ENCODE measurements around the gene CEBPG. TPM values are rescaled to one million over a fixed set of nuclear protein-coding genes. Genes with fewer than 3 reads are reported as not detected.
A peak's percentile ranks its signal among the peaks of the same experiment; 100 is the strongest.

Gene CEBPG
- total RNA-seq, 1 donor from 2014 or later = 54.6 TPM

DNA sequence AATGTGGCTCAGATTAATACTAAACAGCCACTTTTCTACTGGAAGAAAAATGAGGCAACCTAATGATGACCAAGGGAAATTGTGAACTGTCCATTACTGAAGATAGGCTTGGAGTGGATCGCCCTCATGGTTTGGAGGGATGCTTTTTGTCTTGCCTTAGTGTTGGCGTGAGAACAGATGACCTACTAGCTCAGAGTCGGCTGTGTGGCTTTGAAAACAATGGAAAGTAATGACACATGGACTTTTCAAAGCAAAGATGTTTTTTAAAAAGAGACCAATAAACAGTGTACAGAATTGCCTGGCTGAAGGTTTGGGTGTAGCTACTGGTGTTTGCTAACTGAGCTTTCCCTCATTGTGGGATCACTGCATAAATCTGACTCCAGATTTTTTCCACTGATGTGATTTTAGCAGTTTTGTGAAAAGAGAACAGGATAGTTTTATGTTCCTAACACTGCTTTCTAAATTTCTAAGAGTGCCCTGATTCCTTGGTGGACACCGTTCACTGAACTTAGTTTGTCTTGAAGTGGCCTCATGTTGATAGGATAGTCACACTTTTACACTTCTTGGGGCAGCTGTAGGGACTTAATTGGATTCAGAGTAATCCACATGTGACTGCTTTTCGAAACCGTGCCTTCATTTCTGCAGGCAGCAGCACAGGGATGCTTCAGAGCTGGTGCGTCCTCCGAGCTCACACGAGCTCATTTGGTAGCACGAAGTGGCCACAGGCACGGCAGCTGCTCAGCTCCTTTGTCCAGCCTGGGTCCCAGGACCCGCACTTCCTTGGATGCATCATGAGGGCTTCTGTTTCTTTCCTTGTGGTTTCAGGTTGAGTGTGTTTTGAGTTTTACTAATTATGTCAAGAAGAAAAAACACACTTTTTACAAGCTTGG lies 4.3 kb downstream of the CEBPG start:
- DNase-seq (ENCODE audit: low spot score in 2 of 2) (no peak), FAIRE-seq (no peak)

DNA sequence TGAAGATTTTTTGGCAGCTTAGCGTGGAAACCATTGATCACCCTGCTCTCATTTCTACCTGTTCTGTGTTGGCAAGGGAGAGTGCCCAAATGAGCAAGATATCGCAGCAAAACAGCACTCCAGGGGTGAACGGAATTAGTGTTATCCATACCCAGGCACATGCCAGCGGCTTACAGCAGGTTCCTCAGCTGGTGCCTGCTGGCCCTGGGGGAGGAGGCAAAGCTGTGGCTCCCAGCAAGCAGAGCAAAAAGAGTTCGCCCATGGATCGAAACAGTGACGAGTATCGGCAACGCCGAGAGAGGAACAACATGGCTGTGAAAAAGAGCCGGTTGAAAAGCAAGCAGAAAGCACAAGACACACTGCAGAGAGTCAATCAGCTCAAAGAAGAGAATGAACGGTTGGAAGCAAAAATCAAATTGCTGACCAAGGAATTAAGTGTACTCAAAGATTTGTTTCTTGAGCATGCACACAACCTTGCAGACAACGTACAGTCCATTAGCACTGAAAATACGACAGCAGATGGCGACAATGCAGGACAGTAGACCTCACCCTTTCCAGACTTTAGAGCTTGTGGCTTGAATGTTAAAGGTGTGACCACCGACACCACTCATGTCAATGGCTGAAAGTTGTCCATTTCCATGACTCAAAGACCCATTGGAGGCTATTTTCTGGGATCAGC lies 5.8 kb downstream of the CEBPG start:
- DNase-seq (ENCODE audit: low spot score in 2 of 2) (no peak), FAIRE-seq (no peak)

DNA sequence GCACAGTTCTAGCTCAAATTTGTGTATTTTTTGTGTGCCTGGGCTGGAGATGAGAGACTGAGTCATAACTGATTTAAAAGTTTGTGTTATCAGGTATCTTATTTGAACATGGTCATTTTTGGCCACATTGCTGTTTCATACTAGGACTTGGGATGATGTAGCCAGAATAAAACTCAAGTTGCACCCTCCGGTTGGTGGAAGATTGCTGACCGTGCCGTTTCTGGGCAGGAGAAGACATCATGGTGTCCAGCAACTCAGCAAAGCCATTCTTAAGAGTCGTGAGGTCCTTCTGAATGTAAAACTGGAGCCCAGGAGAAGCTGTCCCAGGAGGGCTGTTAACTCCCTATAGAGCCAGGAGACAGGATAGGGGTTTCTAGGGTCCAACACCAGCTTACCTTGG lies 7.6 kb downstream of the CEBPG start:
- no peak for FAIRE-seq
- DNase-seq (ENCODE audit: low spot score in 2 of 2) = no peak

DNA sequence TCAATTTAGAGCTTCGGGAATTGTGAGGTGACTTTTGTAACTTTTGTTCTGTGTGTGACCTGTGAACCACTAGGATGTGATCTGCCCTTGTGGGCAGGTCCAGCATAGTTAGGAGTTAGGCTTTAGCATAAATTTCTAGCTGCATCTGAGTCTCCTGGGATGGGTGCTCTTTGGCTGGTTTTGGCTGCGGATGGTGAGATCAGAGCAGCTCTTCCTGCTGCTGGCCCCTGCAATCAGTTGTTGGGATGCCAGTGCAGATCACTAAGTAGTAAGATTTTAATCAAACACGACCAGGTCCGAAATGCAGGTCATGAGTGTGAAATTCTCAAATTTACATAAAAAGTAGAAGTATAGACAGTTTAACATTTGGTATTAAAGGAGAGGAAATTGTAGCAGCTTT lies 8.5 kb downstream of the CEBPG start:
- no peak for DNase-seq (ENCODE audit: low spot score in 2 of 2)
- no peak for FAIRE-seq

DNA sequence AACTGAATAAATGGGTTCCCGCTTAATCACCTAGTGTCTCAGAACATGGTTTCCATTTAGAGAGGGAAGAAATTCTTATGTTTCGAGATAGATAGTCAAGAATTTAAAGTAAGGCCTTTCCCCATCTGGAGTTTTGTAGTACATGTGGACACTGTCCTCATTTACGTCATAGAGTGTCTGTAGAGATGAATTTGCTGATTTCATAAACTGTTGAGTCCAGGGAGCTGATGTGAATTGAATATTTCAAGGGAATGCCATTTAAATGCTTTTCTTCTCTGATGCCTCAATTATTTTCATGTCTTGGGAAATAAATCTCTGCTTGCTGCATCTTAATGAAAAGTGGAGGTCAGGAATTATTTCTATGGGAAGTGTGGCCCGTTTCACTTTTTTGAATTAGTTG lies 9.5 kb downstream of the CEBPG start:
- no peak for FAIRE-seq
- no peak for DNase-seq (ENCODE audit: low spot score in 2 of 2)

DNA sequence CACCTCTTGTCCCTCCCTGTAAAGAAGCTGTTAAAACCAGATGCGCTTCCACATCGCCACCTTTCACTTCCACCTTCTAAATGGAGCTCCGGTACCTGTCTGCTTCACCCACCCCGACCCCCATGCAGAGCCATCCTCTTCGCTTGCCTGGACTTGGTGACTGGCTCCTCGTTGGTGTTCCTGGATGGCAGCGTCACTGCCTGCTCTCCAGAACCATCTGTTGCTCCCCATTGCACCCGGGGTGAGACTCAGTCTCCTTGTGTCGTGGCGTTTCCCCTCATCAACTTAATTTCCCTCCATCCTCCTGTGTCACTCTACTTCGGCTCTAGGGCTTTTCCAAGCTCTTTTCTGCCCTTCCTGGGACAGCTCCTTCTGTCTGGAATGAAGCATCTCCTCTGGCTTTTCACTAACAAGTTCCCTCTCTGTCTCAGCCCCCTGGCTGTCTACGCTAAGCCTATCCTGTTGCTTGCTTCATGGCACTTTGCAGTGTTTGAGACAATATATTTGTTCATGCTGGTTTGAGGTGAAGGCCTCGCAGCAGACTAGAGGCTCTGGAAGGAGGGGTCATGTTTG lies 10.3 kb downstream of the CEBPG start:
- no peak for FAIRE-seq

DNA sequence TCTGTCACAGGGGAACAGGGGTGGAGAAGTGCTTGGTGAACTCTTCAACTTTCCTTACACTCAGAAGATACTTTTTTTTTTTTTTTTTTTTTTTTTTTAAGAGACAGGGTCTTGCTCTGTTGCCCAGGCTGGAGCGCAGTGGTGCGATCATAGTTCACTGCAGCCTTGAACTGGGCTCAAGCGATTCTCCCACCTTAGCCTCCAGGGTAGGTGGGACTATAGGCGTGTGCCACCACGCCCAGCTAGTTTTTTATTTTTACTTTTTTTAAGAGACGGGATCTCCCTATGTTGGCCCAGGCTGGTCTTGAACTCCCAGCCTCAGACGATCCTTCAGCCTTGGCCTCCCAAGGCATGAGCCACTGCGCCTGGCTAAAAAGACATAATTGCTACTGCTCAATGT lies 11.5 kb downstream of the CEBPG start:
- DNase-seq (ENCODE audit: low spot score in 2 of 2) (no peak), FAIRE-seq (no peak)

More for the DNA sequence above, 10.3 kb downstream of the CEBPG start:
- no peak for DNase-seq (ENCODE audit: low spot score in 2 of 2)

DNA sequence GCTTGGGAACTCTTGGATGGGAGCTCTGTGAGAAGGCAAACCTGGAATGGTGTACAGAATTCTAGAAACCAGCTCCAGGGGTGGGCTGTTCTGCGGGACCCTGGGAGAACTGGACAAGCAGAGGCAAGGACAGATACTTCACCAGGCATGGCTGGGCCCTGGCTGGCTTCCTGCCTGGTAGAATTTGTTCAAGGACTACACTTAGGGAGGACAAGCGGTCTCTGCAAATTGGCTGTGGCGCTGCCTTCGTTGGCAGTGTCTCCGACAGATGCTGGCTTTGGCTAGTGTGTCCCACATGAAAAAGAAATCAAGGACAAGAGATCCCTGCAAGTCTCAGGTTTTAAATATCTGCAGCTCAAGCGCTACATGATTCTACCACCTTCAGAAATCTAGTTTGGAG lies 12.4 kb downstream of the CEBPG start:
- FAIRE-seq = no peak
- DNase-seq (ENCODE audit: low spot score in 2 of 2) = peak in 1 of 2 donors; percentile 11

DNA sequence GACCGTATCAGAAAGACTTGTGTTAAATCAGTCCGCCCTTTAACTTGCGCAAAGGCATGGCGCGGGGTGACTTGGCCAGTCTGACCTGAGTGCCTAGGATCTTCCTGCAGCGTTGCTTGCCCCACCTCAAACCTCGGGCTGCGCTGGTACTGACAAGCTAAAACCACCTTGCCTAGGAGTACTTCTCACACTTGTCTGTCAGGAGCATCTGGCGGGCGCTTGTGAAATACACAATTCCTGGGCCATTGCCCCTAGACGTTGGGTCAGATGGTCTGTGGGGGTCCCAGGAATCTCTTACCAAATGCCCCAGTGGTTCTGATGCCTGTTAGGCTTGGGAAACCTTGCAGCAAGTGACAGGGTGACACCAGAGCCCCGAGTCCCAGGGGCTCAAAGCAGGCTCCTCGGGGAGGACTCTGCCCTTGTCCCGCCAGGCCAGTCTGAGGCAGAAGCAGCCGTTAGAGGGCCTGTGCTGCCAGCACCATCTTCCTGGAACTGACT lies 12.9 kb downstream of the CEBPG start:
- DNase-seq (ENCODE audit: low spot score in 2 of 2) = no peak
- no peak for FAIRE-seq

DNA sequence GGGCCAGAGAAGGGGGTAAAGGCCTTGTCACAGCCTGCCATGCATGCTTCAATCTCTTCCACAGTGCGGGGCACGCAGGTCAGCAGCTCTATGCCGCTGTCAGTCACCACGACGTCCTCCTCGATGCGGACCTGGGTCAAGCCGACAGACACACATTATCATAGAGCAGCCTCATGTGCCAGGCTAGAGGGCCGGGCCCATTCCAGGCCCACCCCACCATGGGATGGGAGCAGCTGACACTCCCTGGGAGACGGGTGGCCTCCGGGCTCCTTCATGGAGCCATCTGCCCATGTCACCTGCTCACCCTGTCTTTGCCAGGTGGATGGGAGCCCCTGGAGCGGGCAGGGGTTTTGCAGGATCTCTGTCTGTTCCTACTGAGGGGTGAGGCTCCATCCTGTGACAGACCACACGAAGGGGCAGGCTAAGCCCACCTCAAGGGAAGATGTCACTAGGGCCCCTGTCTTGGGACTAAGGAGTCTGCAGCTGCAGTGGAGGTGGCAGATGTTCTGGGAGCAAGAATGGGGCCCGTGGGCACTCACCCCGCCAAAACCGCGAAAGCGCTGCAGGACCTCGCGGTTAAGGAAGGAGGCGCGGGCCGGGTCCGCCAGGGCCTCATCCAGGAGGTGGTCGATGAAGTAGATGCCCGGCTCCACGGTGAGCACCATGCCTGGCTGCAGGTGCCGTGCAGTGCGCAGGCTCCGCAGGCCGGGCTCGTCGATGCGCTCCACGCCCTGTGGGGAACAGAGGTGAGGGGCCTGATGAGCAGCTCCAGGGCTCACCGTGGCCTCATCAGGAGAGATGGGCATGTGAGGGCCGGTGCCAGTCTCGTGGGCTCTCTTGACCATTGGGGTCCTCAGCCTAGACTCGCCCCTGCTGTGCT lies 14.1 kb downstream of the CEBPG start:
- DNase-seq (ENCODE audit: low spot score in 2 of 2) (no peak), FAIRE-seq (no peak)

DNA sequence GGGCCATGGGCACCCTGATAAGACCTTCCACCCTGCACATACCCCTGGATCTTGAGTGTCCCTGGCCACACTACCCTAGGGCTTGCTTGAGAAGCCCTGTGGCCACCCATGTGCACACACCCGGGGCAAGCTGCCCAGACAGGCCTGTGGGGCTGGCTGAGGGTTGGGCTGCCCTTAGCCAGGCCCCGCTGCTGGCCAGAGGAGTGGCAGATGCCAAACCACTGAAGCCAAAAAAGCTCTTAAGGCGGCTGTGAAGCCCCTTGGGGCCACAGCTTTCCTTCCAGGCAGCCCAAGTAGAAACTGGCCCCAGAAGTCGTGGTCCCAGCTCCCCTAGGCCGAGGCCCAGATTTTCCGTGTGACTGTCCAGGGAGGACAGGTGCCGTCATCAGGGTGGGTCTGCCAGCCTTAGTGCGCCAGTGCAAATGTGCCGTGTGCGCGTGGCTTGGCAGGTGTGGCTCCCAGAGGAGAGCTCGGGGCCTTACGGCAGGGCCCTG lies 14.8 kb downstream of the CEBPG start:
- peak; percentile 21 to 39 for DNase-seq (ENCODE audit: low spot score in 2 of 2)
- no peak for FAIRE-seq

DNA sequence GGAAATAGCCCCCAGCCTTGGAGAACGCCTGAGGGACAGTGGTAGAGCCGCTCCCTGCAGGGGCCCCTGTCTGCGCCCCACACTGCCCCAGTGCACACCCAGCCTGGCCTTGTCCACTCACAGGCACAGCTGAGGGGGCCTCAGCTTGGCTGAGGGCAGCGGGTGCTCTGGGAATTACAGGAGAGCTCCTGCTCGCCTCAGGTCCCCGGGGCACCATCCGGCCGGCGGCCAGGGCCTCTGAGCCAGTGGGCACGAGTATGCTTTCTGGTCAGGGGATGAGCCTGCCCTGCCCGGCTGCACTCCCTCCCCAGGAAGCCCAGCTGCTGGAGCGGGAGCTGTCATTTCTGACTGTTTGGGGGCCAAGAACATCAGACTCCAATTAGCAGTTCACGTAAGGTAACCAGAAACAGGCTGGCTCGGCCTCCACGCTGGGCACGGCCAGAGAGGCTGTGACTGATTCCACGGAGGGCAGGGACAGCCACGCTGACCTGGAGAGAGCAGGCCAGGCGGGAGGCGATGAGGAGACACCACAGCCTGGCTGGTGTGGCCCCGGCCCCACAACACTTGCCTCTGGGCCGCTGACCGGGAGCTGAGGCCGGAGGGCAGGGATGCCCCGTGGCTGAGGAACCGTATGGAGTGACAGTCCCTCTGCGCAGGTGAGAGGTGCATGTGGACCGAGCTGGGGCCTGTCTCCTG lies 15.4 kb downstream of the CEBPG start:
- DNase-seq (ENCODE audit: low spot score in 2 of 2) (peak; percentile 21 to 43), FAIRE-seq (no peak)

DNA sequence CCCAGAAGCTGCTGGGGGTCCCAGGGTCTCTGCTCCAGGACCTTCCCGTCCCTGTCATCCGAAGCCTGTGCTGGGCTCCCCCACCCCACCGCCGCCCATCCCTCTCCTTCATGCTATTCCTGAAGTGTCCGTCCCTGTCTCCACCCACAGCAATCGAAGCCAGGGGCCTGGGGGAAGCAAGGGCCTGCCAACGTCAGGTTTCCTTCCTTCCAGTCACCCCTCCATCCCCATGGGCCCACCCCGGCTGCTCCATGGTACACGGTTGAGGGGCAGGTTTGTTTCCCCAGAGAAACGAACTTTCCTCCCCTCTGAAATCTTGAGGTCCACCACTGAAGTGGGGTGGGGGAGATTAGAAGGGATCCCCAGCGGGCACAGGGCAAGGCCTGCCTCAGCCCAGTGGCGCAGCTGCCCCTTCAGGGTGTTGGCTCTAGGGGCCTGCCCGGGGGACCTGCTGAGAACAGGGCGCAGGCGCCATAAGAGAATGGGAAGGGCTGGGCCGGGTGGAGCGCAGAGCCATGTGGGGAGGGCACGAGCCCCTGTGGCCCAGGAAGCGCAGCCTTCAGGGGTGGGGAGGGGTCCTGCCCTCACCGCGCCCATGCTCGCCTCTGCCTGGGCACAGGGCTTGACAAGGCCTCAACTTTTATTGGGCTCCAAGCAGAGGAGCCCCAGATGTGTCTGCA lies 16.1 kb downstream of the CEBPG start:
- no peak for FAIRE-seq

DNA sequence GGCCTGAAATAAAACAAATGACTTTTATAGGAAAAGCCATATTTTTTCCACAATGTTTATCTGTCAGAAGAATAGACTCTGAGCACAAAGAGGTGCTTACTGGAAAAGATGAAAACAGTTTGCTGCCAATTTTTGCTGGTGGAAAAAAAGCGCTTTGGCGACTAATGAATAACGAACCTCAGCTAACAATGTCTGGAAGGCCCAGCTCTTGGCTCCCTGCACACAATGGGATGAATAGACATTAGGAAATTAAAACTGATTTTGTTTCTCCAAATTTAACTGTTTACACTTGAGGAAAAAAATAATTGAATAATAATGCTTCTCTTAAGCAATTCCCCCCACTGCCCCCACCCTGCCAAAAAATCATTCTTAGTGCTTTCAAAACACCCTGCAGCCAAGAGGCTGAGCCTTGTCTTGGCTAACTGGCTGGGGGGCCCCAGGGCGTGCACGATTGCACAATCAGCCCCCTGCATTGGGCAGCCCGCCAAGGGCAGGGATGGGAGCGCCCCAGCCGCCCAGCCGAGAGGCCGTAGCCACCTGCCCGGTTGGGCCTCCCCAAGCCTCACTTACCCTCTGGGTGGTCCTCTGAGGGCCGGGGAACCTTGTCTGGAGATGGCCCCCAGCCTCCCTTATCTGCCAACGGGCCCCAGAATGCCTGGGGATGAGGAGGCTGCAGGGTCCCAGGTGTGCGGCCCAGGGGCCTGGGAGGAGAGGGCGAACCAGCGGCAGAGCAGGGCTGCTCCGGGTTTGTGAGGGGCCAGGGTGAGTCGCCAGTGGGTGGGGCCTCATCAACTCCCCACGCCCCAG lies 16.8 kb downstream of the CEBPG start:
- FAIRE-seq = peak; percentile 64
- DNase-seq (ENCODE audit: low spot score in 2 of 2) = peak; percentile 62 to 81

More for the DNA sequence above, 16.1 kb downstream of the CEBPG start:
- DNase-seq (ENCODE audit: low spot score in 2 of 2) = peak in 1 of 2 donors; percentile 19

DNA sequence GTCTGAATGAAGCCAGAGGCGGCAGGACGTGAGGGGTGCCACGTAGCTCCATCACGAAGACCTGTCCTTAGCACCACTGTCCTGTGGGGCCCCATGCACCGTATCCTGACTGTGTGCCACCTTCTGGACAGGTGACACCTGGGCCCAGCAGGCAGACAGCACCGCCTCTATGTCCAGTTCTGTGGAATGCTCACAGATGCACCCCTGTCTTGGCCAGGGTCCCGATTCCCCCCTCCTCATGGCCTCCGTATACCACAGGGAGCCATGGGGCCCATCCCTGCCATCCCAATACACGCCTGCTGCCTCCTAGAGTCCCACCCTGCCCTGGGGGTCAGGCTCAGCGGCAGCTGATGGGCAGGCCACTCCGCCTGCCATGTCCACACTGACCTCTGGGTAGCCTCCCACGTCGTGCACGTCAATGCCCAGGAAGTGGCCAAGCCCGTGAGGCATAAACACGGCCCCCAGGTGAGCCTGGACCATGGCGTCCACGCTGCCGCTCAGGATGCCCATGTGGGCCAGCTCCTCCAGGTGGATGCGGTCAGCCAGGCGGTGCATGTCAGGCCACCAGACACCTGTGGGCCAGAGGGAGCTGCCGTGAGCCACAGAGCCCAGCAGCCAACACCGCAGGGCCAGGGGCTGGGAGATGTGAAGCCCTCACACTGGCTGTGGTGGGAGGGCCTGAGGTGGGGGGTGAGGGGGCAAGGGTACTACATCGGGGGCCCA lies 17.6 kb downstream of the CEBPG start:
- DNase-seq (ENCODE audit: low spot score in 2 of 2) (peak in 1 of 2 donors; percentile 14), FAIRE-seq (no peak)

DNA sequence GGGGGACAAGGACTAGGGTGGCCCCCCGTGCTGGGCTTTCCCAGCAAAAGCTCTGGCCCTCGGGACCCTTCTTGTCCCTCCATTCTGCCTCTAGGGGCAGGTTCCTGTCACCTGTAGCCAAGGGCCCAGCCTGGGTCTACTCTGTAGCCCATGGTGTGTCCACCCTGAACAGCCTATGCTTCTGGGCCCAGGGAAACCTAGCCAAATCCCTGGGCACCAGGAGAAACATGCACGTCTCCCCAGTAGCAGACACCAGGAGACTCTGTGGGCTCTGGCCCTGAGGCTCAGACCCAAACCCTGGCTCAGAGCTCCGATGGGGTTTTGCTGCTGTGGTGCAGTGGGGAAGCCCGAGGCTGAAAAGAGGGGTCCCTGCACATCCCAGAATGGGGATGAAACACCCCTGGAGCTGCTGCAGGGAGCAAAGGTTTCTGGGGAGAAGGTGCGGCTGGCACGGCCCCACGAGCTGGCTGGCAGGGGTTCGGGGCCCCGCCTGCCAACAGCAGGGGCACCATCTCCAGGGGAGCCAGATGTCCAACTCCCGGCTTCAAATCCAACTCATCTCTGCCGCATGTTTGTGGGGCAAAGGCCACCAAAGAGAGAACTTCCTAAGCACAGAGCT lies 18.2 kb downstream of the CEBPG start:
- FAIRE-seq (no peak), DNase-seq (ENCODE audit: low spot score in 2 of 2) (peak; percentile 24 to 29)

Measured in frontal cortex (tissue), 4 donors.